ENCODE data around the gene LMBR1. TPM values are rescaled to one million over a fixed set of nuclear protein-coding genes. Genes with fewer than 3 reads are reported as not detected.

The LMBR1 gene
- total and polyA plus RNA-seq, 3 donors from 2014 or later: 73.3 to 219 (median 218) TPM

- intact Hi-C loops (cut with DNase I; ENCODE audit: low total_unique reads): no loop called here
- 93 to 97% methylated on average over 3 of the region's 3 CpGs for WGBS, 2 donors
- Histone ChIP-seq H3K36me3 (ENCODE audit: low read depth, missing control alignments) (no peaks in the 10 kb centered on the region), H3K9me3 (no peaks in the 10 kb centered on the region), H3K27ac (no peak overlapping the region), H3K4me1 (no peaks in the 10 kb centered on the region), H3K4me3 (no peak overlapping the region), H3K27me3 (no peaks in the 10 kb centered on the region)
- no peak for DNase-seq
- TF ChIP-seq CTCF (IDR thresholded peaks at IDR 0.05) (no peak), POLR2A (IDR thresholded peaks at IDR 0.05) (no peak)
Observed at GRCh38 chr7:156778201-156778600, 114.8 kb downstream of the LMBR1 start.

- intact Hi-C loops (cut with DNase I; ENCODE audit: low total_unique reads): no loop called here
- no peak for DNase-seq
- WGBS, 2 donors: 96% methylated on average over 5 of the region's 5 CpGs
Observed at GRCh38 chr7:156777364-156778069, 115.5 kb downstream of the LMBR1 start.

GRCh38 chr7:156776527-156776926 is 116.5 kb downstream of the LMBR1 start:
- H3K9me3 ChIP-seq: no peaks in the 10 kb centered on the region
- H3K27me3 ChIP-seq: no peaks in the 10 kb centered on the region
- H3K36me3 ChIP-seq (ENCODE audit: low read depth, missing control alignments): no peaks in the 10 kb centered on the region
- H3K27ac ChIP-seq: no peak overlapping the region
- intact Hi-C loops (cut with DNase I; ENCODE audit: low total_unique reads): no loop called here
- H3K4me3 ChIP-seq: no peak overlapping the region
- no peaks in the 10 kb centered on the region for H3K4me1 ChIP-seq
- 70 to 73% methylated on average over 2 of the region's 2 CpGs for WGBS, 2 donors
- TF ChIP-seq CTCF (IDR thresholded peaks at IDR 0.05): no peak
- TF ChIP-seq POLR2A (IDR thresholded peaks at IDR 0.05): no peak
- DNase-seq: no peak

More at GRCh38 chr7:156777364-156778069, 115.5 kb downstream of the LMBR1 start:
- H3K27ac ChIP-seq: no peak overlapping the region
- no peaks in the 10 kb centered on the region for H3K4me1 ChIP-seq
- TF ChIP-seq POLR2A (IDR thresholded peaks at IDR 0.05): no peak
- TF ChIP-seq CTCF (IDR thresholded peaks at IDR 0.05): no peak
- H3K4me3 ChIP-seq: no peak overlapping the region
- no peaks in the 10 kb centered on the region for H3K36me3 ChIP-seq (ENCODE audit: low read depth, missing control alignments)
- no peaks in the 10 kb centered on the region for H3K9me3 ChIP-seq
- H3K27me3 ChIP-seq: no peaks in the 10 kb centered on the region

GRCh38 chr7:156773966-156774365 is 119.0 kb downstream of the LMBR1 start:
- 85 to 100% methylated on average over 1 of the region's 1 CpG for WGBS, 2 donors
- H3K27me3 ChIP-seq: no peaks in the 10 kb centered on the region
- no peak overlapping the region for H3K27ac ChIP-seq
- no peak for DNase-seq
- TF ChIP-seq CTCF (IDR thresholded peaks at IDR 0.05) (no peak), POLR2A (IDR thresholded peaks at IDR 0.05) (no peak)
- no peaks in the 10 kb centered on the region for H3K36me3 ChIP-seq (ENCODE audit: low read depth, missing control alignments)
- intact Hi-C loops (cut with DNase I; ENCODE audit: low total_unique reads): no loop called here
- no peaks in the 10 kb centered on the region for H3K4me1 ChIP-seq
- no peak overlapping the region for H3K4me3 ChIP-seq
- H3K9me3 ChIP-seq: no peaks in the 10 kb centered on the region

- no peaks in the 10 kb centered on the region for H3K9me3 ChIP-seq
- WGBS, 2 donors: 72 to 95% methylated on average over 5 of the region's 5 CpGs
- no peak for TF ChIP-seq CTCF (IDR thresholded peaks at IDR 0.05)
- no peak for TF ChIP-seq POLR2A (IDR thresholded peaks at IDR 0.05)
- H3K4me1 ChIP-seq: no peaks in the 10 kb centered on the region
- DNase-seq: no peak
- H3K36me3 ChIP-seq (ENCODE audit: low read depth, missing control alignments): no peaks in the 10 kb centered on the region
- H3K27ac ChIP-seq: no peak overlapping the region
- no peak overlapping the region for H3K4me3 ChIP-seq
- intact Hi-C loops (cut with DNase I; ENCODE audit: low total_unique reads): no loop called here
- no peaks in the 10 kb centered on the region for H3K27me3 ChIP-seq
Observed at GRCh38 chr7:156772725-156773124, 120.3 kb downstream of the LMBR1 start.

Measured in testis (tissue), 3 donors.